A673 (cell line): ENCODE measurements around the gene C1orf198. TPM values are rescaled to one million over a fixed set of nuclear protein-coding genes. Genes with fewer than 3 reads are reported as not detected.

Experiments used
- BruUV-seq: library from RNA; stranded (reverse); fragments of 400-500 nt; replicated peaks from 2 replicates; lab custom pipeline; 2021; lab: Mats Ljungman, UMichigan
- CTCF ChIA-PET: fragments of 300-600 bp; sonication (Branson Sonifier 250); formaldehyde crosslinking; loops from one replicate; lab custom pipeline; 2022; ENCODE audit warnings: antibody characterized with exemption; lab: Charles Lee
- POLR2A ChIA-PET: fragments of 300-600 bp; sonication (Branson Sonifier 250); formaldehyde crosslinking; loops from one replicate; lab custom pipeline; 2022; ENCODE audit warnings: antibody characterized with exemption; ENCODE audit not compliant: low non-redundant PET; lab: Charles Lee
- DNase-seq: peaks from one replicate; pipeline ENCODE4 v3.0.0-alpha.2; 2015; ENCODE audit warnings: low spot score
- H3K27ac ChIP-seq: fragments of 200-600 bp; sonication (generic); 2 replicates; pipeline ENCODE4 v1.5.1; 2016; ENCODE audit warnings: mixed run types, low read depth, mild to moderate bottlenecking, mixed read lengths, antibody characterized with exemption, low read length; ENCODE audit not compliant: poor library complexity, severe bottlenecking
- H3K27me3 ChIP-seq: fragments of 200-600 bp; sonication (generic); replicated peaks from 2 replicates; pipeline ENCODE4 v1.6.1; 2017; ENCODE audit warnings: mixed run types, low read depth, mild to moderate bottlenecking, mixed read lengths, antibody characterized with exemption, low read length; ENCODE audit not compliant: insufficient read depth, poor library complexity
- H3K36me3 ChIP-seq: fragments of 200-600 bp; sonication (generic); 2 replicates; pipeline ENCODE4 v1.6.1; 2016; ENCODE audit warnings: mixed run types, mild to moderate bottlenecking, mixed read lengths, antibody characterized with exemption, low read length; ENCODE audit not compliant: insufficient read depth, poor library complexity, severe bottlenecking
- H3K4me1 ChIP-seq: fragments of 200-600 bp; sonication (generic); 2 replicates; pipeline ENCODE4 v1.6.1; 2017; ENCODE audit warnings: mixed run types, mild to moderate bottlenecking, mixed read lengths, antibody characterized with exemption, low read length; ENCODE audit not compliant: insufficient read depth, poor library complexity, severe bottlenecking
- H3K4me3 ChIP-seq: fragments of 200-600 bp; sonication (generic); 2 replicates; pipeline ENCODE4 v1.5.1; 2016; ENCODE audit warnings: low read depth, mixed run types, mild to moderate bottlenecking, mixed read lengths, low read length; ENCODE audit not compliant: poor library complexity, severe bottlenecking
- H3K9me3 ChIP-seq: fragments of 200-600 bp; sonication (generic); 2 replicates; pipeline ENCODE4 v1.6.1; 2016; ENCODE audit warnings: mixed run types, low read depth, mild to moderate bottlenecking, mixed read lengths, antibody characterized with exemption, low read length; ENCODE audit not compliant: poor library complexity, severe bottlenecking
- CTCF ChIP-seq: fragments of 300-800, 200-600 bp; sonication (generic); conservative IDR thresholded peaks from 2 replicates; pipeline ENCODE4 v1.5.1; 2017; ENCODE audit warnings: low read depth, mild to moderate bottlenecking, antibody characterized with exemption, low read length, moderate library complexity, mixed read lengths
- EZH2 ChIP-seq: fragments of 200-600 bp; sonication (generic); IDR thresholded peaks from 2 replicates; pipeline ENCODE4 v1.6.1; 2017; ENCODE audit warnings: borderline replicate concordance, low read depth, mild to moderate bottlenecking, mixed read lengths, antibody characterized with exemption, low read length; ENCODE audit not compliant: poor library complexity, severe bottlenecking
- intact Hi-C: fragments of 100-400 bp; cut with micrococcal nuclease; formaldehyde crosslinking; loops from one replicate; pipeline ENCODE4 v1.10.0; 2022; ENCODE audit not compliant: unreplicated experiment
- total RNA-seq: library from RNA; stranded (reverse); gene quantifications from 2 replicates; pipeline ENCODE4 v1.2.3, GENCODE V29; 2021

The C1orf198 gene
- total RNA-seq, 1 experiment from 2014 or later, result 42.4 TPM

DNA sequence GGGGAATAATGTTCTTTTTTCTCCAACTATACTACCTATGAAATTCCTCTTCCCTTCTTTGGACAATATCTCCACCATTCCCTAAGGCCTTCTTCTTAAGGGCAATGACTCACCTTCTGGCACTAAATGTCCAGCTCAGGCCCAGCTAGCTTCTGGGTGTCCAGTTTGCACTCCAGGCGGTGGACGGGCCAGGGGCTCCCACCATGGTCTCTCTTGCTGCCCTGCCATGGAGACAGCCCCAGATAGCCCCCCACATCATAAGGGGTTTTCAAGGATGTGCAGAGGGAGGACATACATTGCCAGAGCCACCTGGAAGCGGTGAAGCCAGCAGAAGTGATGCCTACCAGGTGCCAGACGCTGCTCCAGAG lies 43.8 kb downstream of the C1orf198 start:
- no peaks in the 10 kb centered on the region for H3K36me3 ChIP-seq
- DNase-seq, result no peak
- intact Hi-C loops, result no loop called here
- ChIA-PET POLR2A (no interaction called here), CTCF (no interaction called here)
- H3K9me3 ChIP-seq, result no peaks in the 10 kb centered on the region
- no peaks in the 10 kb centered on the region for H3K4me1 ChIP-seq
- H3K4me3 ChIP-seq, result no peak overlapping the region
- H3K27me3 ChIP-seq, result no peaks in the 10 kb centered on the region
- TF ChIP-seq EZH2 (no peak), CTCF (no peak)
- BruUV-seq, result no TSS peak
- H3K27ac ChIP-seq, result no peak overlapping the region

DNA sequence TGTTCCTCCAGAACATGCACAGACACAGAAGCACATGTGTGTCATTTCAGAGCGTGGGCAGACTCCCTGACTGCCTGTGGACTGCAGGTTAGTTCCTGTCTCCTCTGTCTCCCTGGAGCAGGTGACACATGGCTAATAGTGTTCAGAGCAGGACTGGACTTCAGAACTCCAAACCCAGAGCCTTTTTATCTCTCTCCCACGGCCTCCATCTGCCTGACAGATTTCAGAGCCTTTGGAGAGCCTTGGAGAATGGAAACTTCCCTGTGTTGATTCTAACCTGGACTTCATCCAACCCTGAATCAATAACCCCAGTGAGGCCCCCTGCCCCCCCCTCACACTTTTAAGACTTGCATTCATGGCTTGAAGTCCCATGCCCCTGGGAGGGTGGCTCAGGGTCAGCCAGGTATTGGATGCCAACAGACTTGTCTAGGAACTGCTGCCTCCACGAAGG lies 44.4 kb downstream of the C1orf198 start:
- no peak for DNase-seq
- Histone ChIP-seq H3K36me3 (no peaks in the 10 kb centered on the region), H3K27me3 (no peaks in the 10 kb centered on the region), H3K4me1 (no peaks in the 10 kb centered on the region), H3K27ac (no peak overlapping the region), H3K9me3 (no peaks in the 10 kb centered on the region), H3K4me3 (no peak overlapping the region)
- intact Hi-C loops, result no loop called here
- POLR2A ChIA-PET, result no interaction called here
- TF ChIP-seq CTCF (no peak), EZH2 (no peak)
- no TSS peak for BruUV-seq
- CTCF ChIA-PET, result no interaction called here

DNA sequence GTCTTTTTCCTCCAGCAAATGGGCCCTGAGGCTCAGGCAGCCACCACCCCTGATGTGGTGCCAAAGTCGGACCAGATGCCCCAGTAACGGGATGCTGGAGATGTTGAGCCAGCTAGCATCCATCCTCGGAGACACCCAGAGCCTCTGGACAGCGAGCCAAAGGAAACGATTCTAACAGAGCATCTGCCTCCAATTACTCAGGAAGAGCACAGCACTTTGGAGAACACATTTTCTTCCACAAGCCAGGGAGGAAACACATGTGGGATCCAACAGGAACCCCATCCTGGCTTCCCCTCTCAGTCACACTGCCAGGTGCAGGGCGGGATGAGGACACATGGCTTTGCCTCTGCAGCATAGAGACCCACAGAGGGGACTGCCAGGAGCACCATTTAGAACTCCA lies 44.9 kb downstream of the C1orf198 start:
- BruUV-seq, result no TSS peak
- no peaks in the 10 kb centered on the region for H3K4me1 ChIP-seq
- intact Hi-C loops, result no loop called here
- POLR2A ChIA-PET, result no interaction called here
- TF ChIP-seq CTCF (no peak), EZH2 (no peak)
- no peaks in the 10 kb centered on the region for H3K36me3 ChIP-seq
- H3K27ac ChIP-seq, result no peak overlapping the region
- H3K4me3 ChIP-seq, result no peak overlapping the region
- H3K27me3 ChIP-seq, result no peaks in the 10 kb centered on the region
- CTCF ChIA-PET, result no interaction called here
- no peak for DNase-seq
- H3K9me3 ChIP-seq, result no peaks in the 10 kb centered on the region
